ENCODE measurements around the gene SNX9. TPM values are rescaled to one million over a fixed set of nuclear protein-coding genes. Genes with fewer than 3 reads are reported as not detected.
A peak's percentile ranks its signal among the peaks of the same experiment; 100 is the strongest.

The SNX9 gene
- total RNA-seq, 2 experiments from 2014 or later, result 59.3 to 59.7 TPM

GRCh38 chr6:157880534-157880933, 57.5 kb downstream of the SNX9 start:
- H3K27me3 Mint-ChIP-seq, result no peaks in the 10 kb centered on the region
- H3K27ac Mint-ChIP-seq, result peak overlapping the region; percentile 10
- no peak overlapping the region for H3K4me3 Mint-ChIP-seq
- intact Hi-C loops (cut with micrococcal nuclease), result loop anchor here (10.0 kb wide), 1 partner anchor 556 kb away; the partner anchor contains the start of gene TMEM242
- peaks cover 78% of the 10 kb centered on the region for H3K4me1 Mint-ChIP-seq (ENCODE audit: low read depth)
- H3K36me3 Mint-ChIP-seq, result peaks cover 69% of the 10 kb centered on the region
- ChIA-PET CTCF (interaction anchor here (1.4 to 9.4 kb wide), 2 partner anchors 120 to 215 kb away, joined by 3 to 172 read pairs; no protein-coding TSS in a partner anchor), POLR2A (no interaction called here)
- no peaks in the 10 kb centered on the region for H3K9me3 Mint-ChIP-seq
- no peak for DNase-seq

- ChIA-PET POLR2A (no interaction called here), CTCF (interaction anchor here (0.6 to 1.5 kb wide), 3 partner anchors 9 to 215 kb away, joined by 3 to 4 read pairs (median 3); no protein-coding TSS in a partner anchor)
- no peak overlapping the region for H3K27ac Mint-ChIP-seq
- DNase-seq, result no peak
- peaks cover 85% of the 10 kb centered on the region for H3K4me1 Mint-ChIP-seq (ENCODE audit: low read depth)
- H3K27me3 Mint-ChIP-seq, result no peaks in the 10 kb centered on the region
- H3K4me3 Mint-ChIP-seq, result no peak overlapping the region
- H3K9me3 Mint-ChIP-seq, result no peaks in the 10 kb centered on the region
- intact Hi-C loops (cut with micrococcal nuclease), result loop anchor here (10.0 kb wide), 1 partner anchor 557 kb away; the partner anchor contains the start of gene TMEM242
- H3K36me3 Mint-ChIP-seq, result peaks cover 71% of the 10 kb centered on the region
These were observed 58.3 kb downstream of the SNX9 start for GRCh38 chr6:157881342-157881741.

GRCh38 chr6:157884756-157885155, 61.7 kb downstream of the SNX9 start:
- DNase-seq, result no peak
- H3K4me3 Mint-ChIP-seq, result no peak overlapping the region
- H3K9me3 Mint-ChIP-seq, result no peaks in the 10 kb centered on the region
- peaks cover 73% of the 10 kb centered on the region for H3K4me1 Mint-ChIP-seq (ENCODE audit: low read depth)
- intact Hi-C loops (cut with micrococcal nuclease), result loop anchor here (1.0 to 10.0 kb wide), 9 partner anchors 9 to 560 kb away; partner anchors contain the start of genes SYNJ2 and TMEM242
- peaks cover 67% of the 10 kb centered on the region for H3K36me3 Mint-ChIP-seq
- no peaks in the 10 kb centered on the region for H3K27me3 Mint-ChIP-seq
- CTCF ChIA-PET, result interaction anchor here (1.0 to 3.3 kb wide), 4 partner anchors 11 to 128 kb away, joined by 3 to 27 read pairs (median 14); no protein-coding TSS in a partner anchor
- H3K27ac Mint-ChIP-seq, result peak overlapping the region; percentile 94
- POLR2A ChIA-PET, result interaction anchor here (0.5 to 2.4 kb wide), 6 partner anchors 11 to 275 kb away, joined by 3 to 12 read pairs (median 4); no protein-coding TSS in a partner anchor

- intact Hi-C loops (cut with micrococcal nuclease), result loop anchor here (1.0 to 10.0 kb wide), 9 partner anchors 8 to 560 kb away; partner anchors contain the start of genes SYNJ2 and TMEM242
- Mint-ChIP-seq H3K9me3 (no peaks in the 10 kb centered on the region), H3K27ac (peak overlapping the region; percentile 94), H3K36me3 (peaks cover 65% of the 10 kb centered on the region), H3K4me3 (no peak overlapping the region), H3K27me3 (no peaks in the 10 kb centered on the region), H3K4me1 (ENCODE audit: low read depth) (peaks cover 68% of the 10 kb centered on the region)
- ChIA-PET POLR2A (interaction anchor here (0.5 to 2.4 kb wide), 11 partner anchors 12 to 141 kb away, joined by 3 to 12 read pairs (median 3); no protein-coding TSS in a partner anchor), CTCF (interaction anchor here (0.7 to 3.3 kb wide), 6 partner anchors 12 to 141 kb away, joined by 3 to 27 read pairs (median 9); no protein-coding TSS in a partner anchor)
- DNase-seq, result peak; percentile 75
These were observed 62.3 kb downstream of the SNX9 start for GRCh38 chr6:157885211-157885788.

- H3K4me1 Mint-ChIP-seq (ENCODE audit: low read depth), result peaks cover 69% of the 10 kb centered on the region
- H3K4me3 Mint-ChIP-seq, result no peak overlapping the region
- CTCF ChIA-PET, result interaction anchor here (0.7 to 3.3 kb wide), 6 partner anchors 12 to 141 kb away, joined by 3 to 27 read pairs (median 9); no protein-coding TSS in a partner anchor
- POLR2A ChIA-PET, result interaction anchor here (0.6 to 2.4 kb wide), 11 partner anchors 12 to 140 kb away, joined by 3 to 12 read pairs (median 3); no protein-coding TSS in a partner anchor
- peak; percentile 74 for DNase-seq
- H3K27ac Mint-ChIP-seq, result peak overlapping the region; percentile 94
- intact Hi-C loops (cut with micrococcal nuclease), result loop anchor here (1.0 to 10.0 kb wide), 9 partner anchors 7 to 561 kb away; partner anchors contain the start of genes SYNJ2 and TMEM242
- H3K36me3 Mint-ChIP-seq, result peaks cover 62% of the 10 kb centered on the region
- H3K27me3 Mint-ChIP-seq, result no peaks in the 10 kb centered on the region
- H3K9me3 Mint-ChIP-seq, result no peaks in the 10 kb centered on the region
These were observed 62.8 kb downstream of the SNX9 start for GRCh38 chr6:157885876-157886275.

GRCh38 chr6:157887892-157888291, 64.8 kb downstream of the SNX9 start:
- peaks cover 47% of the 10 kb centered on the region for H3K36me3 Mint-ChIP-seq
- CTCF ChIA-PET, result interaction anchor here (0.8 to 1.0 kb wide), 2 partner anchors 14 to 132 kb away, joined by 3 to 4 read pairs; no protein-coding TSS in a partner anchor
- intact Hi-C loops (cut with micrococcal nuclease), result loop anchor here (5.0 to 10.0 kb wide), 3 partner anchors 94 to 563 kb away; partner anchors contain the start of genes SYNJ2 and TMEM242
- no peak overlapping the region for H3K27ac Mint-ChIP-seq
- H3K9me3 Mint-ChIP-seq, result no peaks in the 10 kb centered on the region
- no peaks in the 10 kb centered on the region for H3K27me3 Mint-ChIP-seq
- H3K4me1 Mint-ChIP-seq (ENCODE audit: low read depth), result peaks cover 70% of the 10 kb centered on the region
- DNase-seq, result no peak
- POLR2A ChIA-PET, result no interaction called here
- no peak overlapping the region for H3K4me3 Mint-ChIP-seq

GRCh38 chr6:157891544-157892362, 68.7 kb downstream of the SNX9 start:
- POLR2A ChIA-PET, result interaction anchor here (1.0 kb wide), 1 partner anchor 128 kb away, joined by 3 read pairs; no protein-coding TSS in a partner anchor
- Mint-ChIP-seq H3K36me3 (peaks cover 37% of the 10 kb centered on the region), H3K27ac (peak overlapping the region; percentile 29), H3K9me3 (no peaks in the 10 kb centered on the region), H3K27me3 (no peaks in the 10 kb centered on the region), H3K4me1 (ENCODE audit: low read depth) (peaks cover 43% of the 10 kb centered on the region), H3K4me3 (no peak overlapping the region)
- CTCF ChIA-PET, result interaction anchor here (0.7 to 1.2 kb wide), 2 partner anchors 19 to 135 kb away, joined by 3 to 6 read pairs; no protein-coding TSS in a partner anchor
- no peak for DNase-seq
- intact Hi-C loops (cut with micrococcal nuclease), result no loop called here

- H3K36me3 Mint-ChIP-seq, result peaks cover 35% of the 10 kb centered on the region
- peak overlapping the region; percentile 29 for H3K27ac Mint-ChIP-seq
- peaks cover 37% of the 10 kb centered on the region for H3K4me1 Mint-ChIP-seq (ENCODE audit: low read depth)
- no peaks in the 10 kb centered on the region for H3K27me3 Mint-ChIP-seq
- DNase-seq, result peak; percentile 29
- H3K9me3 Mint-ChIP-seq, result no peaks in the 10 kb centered on the region
- intact Hi-C loops (cut with micrococcal nuclease), result no loop called here
- POLR2A ChIA-PET, result interaction anchor here (1.0 kb wide), 1 partner anchor 129 kb away, joined by 3 read pairs; no protein-coding TSS in a partner anchor
- H3K4me3 Mint-ChIP-seq, result no peak overlapping the region
- CTCF ChIA-PET, result interaction anchor here (0.7 to 1.7 kb wide), 4 partner anchors 19 to 137 kb away, joined by 3 to 6 read pairs (median 4); no protein-coding TSS in a partner anchor
These were observed 69.4 kb downstream of the SNX9 start for GRCh38 chr6:157892363-157892877.

- CTCF ChIA-PET, result interaction anchor here (0.9 to 1.7 kb wide), 5 partner anchors 9 to 138 kb away, joined by 3 to 5 read pairs (median 4); no protein-coding TSS in a partner anchor
- peak; percentile 60 for DNase-seq
- POLR2A ChIA-PET, result interaction anchor here (1.2 kb wide), 1 partner anchor 137 kb away, joined by 5 read pairs; no protein-coding TSS in a partner anchor
- Mint-ChIP-seq H3K9me3 (no peaks in the 10 kb centered on the region), H3K27me3 (no peaks in the 10 kb centered on the region), H3K4me1 (ENCODE audit: low read depth) (peaks cover 34% of the 10 kb centered on the region), H3K27ac (peak overlapping the region; percentile 10), H3K36me3 (peaks cover 33% of the 10 kb centered on the region), H3K4me3 (no peak overlapping the region)
- intact Hi-C loops (cut with micrococcal nuclease), result loop anchor here (1.0 kb wide), 1 partner anchor 8 kb away; no protein-coding TSS in a partner anchor
These were observed 70.2 kb downstream of the SNX9 start for GRCh38 chr6:157893238-157893637.

- Mint-ChIP-seq H3K9me3 (no peaks in the 10 kb centered on the region), H3K36me3 (peaks cover 35% of the 10 kb centered on the region), H3K4me1 (ENCODE audit: low read depth) (peaks cover 36% of the 10 kb centered on the region), H3K27ac (no peak overlapping the region), H3K27me3 (no peaks in the 10 kb centered on the region), H3K4me3 (no peak overlapping the region)
- intact Hi-C loops (cut with micrococcal nuclease), result no loop called here
- POLR2A ChIA-PET, result no interaction called here
- CTCF ChIA-PET, result no interaction called here
- DNase-seq, result no peak
These were observed 72.5 kb downstream of the SNX9 start for GRCh38 chr6:157895585-157895984.

GRCh38 chr6:157896932-157897331, 73.9 kb downstream of the SNX9 start:
- no peak for DNase-seq
- H3K36me3 Mint-ChIP-seq, result peaks cover 42% of the 10 kb centered on the region
- ChIA-PET POLR2A (no interaction called here), CTCF (interaction anchor here (0.7 to 0.8 kb wide), 2 partner anchors 12 to 175 kb away, joined by 3 read pairs; no protein-coding TSS in a partner anchor)
- H3K27ac Mint-ChIP-seq, result no peak overlapping the region
- intact Hi-C loops (cut with micrococcal nuclease), result no loop called here
- H3K27me3 Mint-ChIP-seq, result no peaks in the 10 kb centered on the region
- H3K4me1 Mint-ChIP-seq (ENCODE audit: low read depth), result peaks cover 27% of the 10 kb centered on the region
- no peaks in the 10 kb centered on the region for H3K9me3 Mint-ChIP-seq
- H3K4me3 Mint-ChIP-seq, result no peak overlapping the region
